GM23338 (cell line): Measurements from ENCODE around the gene C11orf54. TPM values are rescaled to one million over a fixed set of nuclear protein-coding genes. Genes with fewer than 3 reads are reported as not detected.

Source experiments
- ATAC-seq: fragments of 200-7000 bp; cut with Tn5 transposase; 3 replicates; pipeline ENCODE4 v1.9.1; 2020
- DNase-seq: peaks from one replicate; pipeline ENCODE4 v3.0.0-alpha.2; 2015; ENCODE audit warnings: low spot score
- H2AFZ ChIP-seq: fragments of 200-600 bp; sonication (generic); 2 replicates; pipeline ENCODE4 v1.8.0; 2016; ENCODE audit warnings: antibody characterized with exemption, mild to moderate bottlenecking, moderate library complexity
- H3F3A ChIP-seq: fragments of 200-600 bp; sonication (generic); replicated peaks from 2 replicates; pipeline ENCODE4 v1.8.0; 2017; ENCODE audit warnings: antibody characterized with exemption, mixed run types, low read depth
- H3K27ac ChIP-seq: fragments of 200-600 bp; sonication (generic); 2 replicates; pipeline ENCODE4 v1.6.1; 2016; ENCODE audit warnings: low read depth
- H3K27me3 ChIP-seq: fragments of 200-600 bp; sonication (generic); 2 replicates; pipeline ENCODE4 v1.8.0; 2016; ENCODE audit warnings: mild to moderate bottlenecking, mixed run types, moderate library complexity; ENCODE audit not compliant: insufficient read depth
- H3K36me3 ChIP-seq: fragments of 200-600 bp; sonication (generic); 2 replicates; pipeline ENCODE4 v1.8.0; 2016; ENCODE audit warnings: mild to moderate bottlenecking; ENCODE audit not compliant: insufficient read depth
- H3K4me1 ChIP-seq: fragments of 200-600 bp; sonication (generic); 2 replicates; pipeline ENCODE4 v1.8.0; 2016; ENCODE audit warnings: mild to moderate bottlenecking, moderate library complexity; ENCODE audit not compliant: insufficient read depth
- H3K4me2 ChIP-seq: fragments of 200-600 bp; sonication (generic); 2 replicates; pipeline ENCODE4 v1.7.1; 2017; ENCODE audit warnings: mixed run types
- H3K4me3 ChIP-seq: fragments of 200-600 bp; sonication (generic); 2 replicates; pipeline ENCODE4 v1.6.1; 2016; ENCODE audit warnings: mixed run types
- H3K79me2 ChIP-seq: fragments of 200-600 bp; sonication (generic); replicated peaks from 2 replicates; pipeline ENCODE4 v1.8.0; 2017; ENCODE audit warnings: mild to moderate bottlenecking; ENCODE audit not compliant: insufficient read depth
- H3K9me2 ChIP-seq: fragments of 200-600 bp; sonication (generic); 2 replicates; pipeline ENCODE4 v1.8.0; 2017; ENCODE audit not compliant: insufficient read depth
- H4K20me1 ChIP-seq: fragments of 200-600 bp; sonication (generic); replicated peaks from 2 replicates; pipeline ENCODE4 v1.8.0; 2017; ENCODE audit warnings: mild to moderate bottlenecking; ENCODE audit not compliant: insufficient read depth
- H3K27ac Mint-ChIP-seq: 2 replicates; pipeline ENCODE4 v1.8.0; 2020; ENCODE audit warnings: inconsistent platforms, mild to moderate bottlenecking, moderate library complexity, mixed read lengths
- H3K27me3 Mint-ChIP-seq: 3 replicates; pipeline ENCODE4 v1.8.0; 2022; ENCODE audit warnings: low read depth, mild to moderate bottlenecking, moderate library complexity, mixed read lengths, inconsistent platforms; ENCODE audit not compliant: insufficient read depth, poor library complexity
- H3K36me3 Mint-ChIP-seq: 3 replicates; pipeline ENCODE4 v1.8.0; 2021; ENCODE audit warnings: low read depth, mild to moderate bottlenecking, inconsistent platforms, moderate library complexity, mixed read lengths
- H3K4me1 Mint-ChIP-seq: 3 replicates; pipeline ENCODE4 v1.8.0; 2020; ENCODE audit warnings: mild to moderate bottlenecking, inconsistent platforms, mixed read lengths
- H3K4me3 Mint-ChIP-seq: 3 replicates; pipeline ENCODE4 v1.8.0; 2021; ENCODE audit warnings: moderate library complexity, mild to moderate bottlenecking, inconsistent platforms, mixed read lengths
- H3K9me3 Mint-ChIP-seq: 3 replicates; pipeline ENCODE4 v1.8.0; 2020; ENCODE audit warnings: moderate library complexity, mild to moderate bottlenecking, inconsistent platforms, mixed read lengths
- CREB1 ChIP-seq: fragments of 250-450 bp; sonication (Bioruptor Pico); IDR thresholded peaks from 2 replicates; pipeline ENCODE4 v1.5.0; 2020; ENCODE audit warnings: low read depth, mild to moderate bottlenecking, moderate library complexity
- CTCF ChIP-seq, 2 experiments: fragments of 200-600 bp in 1 of 2; sonication (generic) in 1 of 2; conservative IDR thresholded peaks; 2 replicates each; pipeline versions ENCODE4 v1.5.1 to v1.6.1; 2016 to 2017; ENCODE audit warnings: antibody characterized with exemption in 2 of 2, low read depth in 2 of 2, mild to moderate bottlenecking in 2 of 2, moderate library complexity in 1 of 2
- ETS1 ChIP-seq: IDR thresholded peaks from 2 replicates; pipeline ENCODE4 v1.6.1; 2016; ENCODE audit warnings: antibody characterized with exemption
- EZH2phosphoT487 ChIP-seq: fragments of 200-600 bp; sonication (generic); IDR thresholded peaks from one replicate; pipeline ENCODE4 v1.8.1; 2018; ENCODE audit warnings: antibody characterized with exemption; ENCODE audit not compliant: unreplicated experiment
- JUNB ChIP-seq: IDR thresholded peaks from one replicate; pipeline ENCODE4 v1.6.1; 2016; ENCODE audit warnings: antibody characterized with exemption; ENCODE audit not compliant: unreplicated experiment
- NANOG ChIP-seq: IDR thresholded peaks from 2 replicates; pipeline ENCODE4 v1.6.1; 2016; ENCODE audit warnings: antibody characterized with exemption, borderline replicate concordance
- POLR2AphosphoS5 ChIP-seq: IDR thresholded peaks from 2 replicates; pipeline ENCODE4 v1.6.1; 2016; ENCODE audit warnings: antibody characterized with exemption, low read depth
- REST ChIP-seq: IDR thresholded peaks from one replicate; pipeline ENCODE4 v1.6.1; 2018; ENCODE audit warnings: antibody characterized with exemption; ENCODE audit not compliant: unreplicated experiment
- STAT1 ChIP-seq: IDR thresholded peaks from one replicate; pipeline ENCODE4 v1.6.1; 2016; ENCODE audit warnings: antibody characterized with exemption; ENCODE audit not compliant: unreplicated experiment
- ZNF114 ChIP-seq: fragments of 250-450 bp; sonication (Bioruptor Pico); IDR thresholded peaks from 2 replicates; pipeline ENCODE4 v1.5.0; 2020; ENCODE audit warnings: mild to moderate bottlenecking, moderate library complexity
- ZNF331 ChIP-seq: fragments of 250-450 bp; sonication (Bioruptor Pico); IDR thresholded peaks from 2 replicates; pipeline ENCODE4 v1.5.0; 2020; ENCODE audit warnings: low read depth, mild to moderate bottlenecking, moderate library complexity
- long read RNA-seq: library from polyadenylated mRNA; unstranded; transcript quantifications from one replicate; pipeline ENCODE4 v2.0.0, GENCODE V29; 2020; ENCODE audit not compliant: unreplicated experiment
- polyA plus RNA-seq: library from polyadenylated mRNA; unstranded; fragments of >200 nt; fragmentation: Nextera tagmentation; extraction: Ambion mirVana; gene quantifications from 2 replicates; pipeline ENCODE4 v1.2.1, GENCODE V29; 2016
- total RNA-seq: library from RNA; depleted of rRNA; stranded (reverse); fragments of >200 nt; shearing (Covaris generic); gene quantifications from 2 replicates; pipeline ENCODE4 v1.2.3, GENCODE V29; 2014; rRNA removed

The C11orf54 gene
- 29.0 and 35.8 TPM in 2 replicates for total RNA-seq
- 38.8 and 43.1 TPM in 2 replicates for polyA plus RNA-seq
- long read RNA-seq, transcript C11orf54-202 (9 exons, 1,733 nt): major isoform, 8 of 14 reads
- long read RNA-seq, partial matches to known transcripts: 2 of 14 reads
- long read RNA-seq, other reads (novel, unspliced or antisense): 1 of 14 reads

GRCh38 chr11:93741094-93741881, at the start of gene C11orf54, which contains the start of gene TAF1D:
TSS of gene C11orf54 (plus strand) at chr11:93741672. CDS start at chr11:93747394, 5,722 bp downstream.
TSS of gene TAF1D (minus strand) at chr11:93741495. CDS start at chr11:93739304, 2,191 bp downstream.
- Histone ChIP-seq H3K4me1 (peaks cover 22% of the 10 kb centered on the region), H3K4me3 (peak within 1 kb of the TSS; percentile 63), H2AFZ (peak within 1 kb of the TSS; percentile 90), H3K27me3 (no peaks in the 10 kb centered on the region), H3K4me2 (peak within 1 kb of the TSS; percentile 80), H3F3A (peaks cover 16% of the 10 kb centered on the region), H3K36me3 (peaks cover 37% of the 10 kb centered on the region), H4K20me1 (peaks cover 29% of the 10 kb centered on the region), H3K79me2 (peaks cover 81% of the 10 kb centered on the region), H3K9me2 (no peaks in the 10 kb centered on the region), H3K27ac (peak within 1 kb of the TSS; percentile 90)
- peak within 1 kb of the TSS; percentile 100 for H3K27ac Mint-ChIP-seq
- TF ChIP-seq CREB1 (CRISPR knock-in tag) (peak; percentile 53; the same call in 1 of the 2 replicates), CTCF (conservative IDR thresholded peaks at IDR 0.05; ENCODE audit: low read depth in 2 of 2) (peak in 1 of 2 experiments; percentile 7; a peak in 1 of 4 replicates), POLR2AphosphoS5 (peak; percentile 99), NANOG (no peak), ETS1 (peak; percentile 72; the same call in 1 of the 2 replicates), STAT1 (no peak), ZNF331 (CRISPR knock-in tag) (no peak)
- H3K4me3 Mint-ChIP-seq: peak within 1 kb of the TSS; percentile 100
- peaks cover 7% of the 10 kb centered on the region; the same call in 2 of the 3 replicates for H3K9me3 Mint-ChIP-seq
- peaks cover 22% of the 10 kb centered on the region for H3K27me3 Mint-ChIP-seq
- peaks cover 52% of the 10 kb centered on the region for H3K36me3 Mint-ChIP-seq
- peak; percentile 99 for DNase-seq
- peak; percentile 80 for ATAC-seq
- peaks cover 39% of the 10 kb centered on the region for H3K4me1 Mint-ChIP-seq

GRCh38 chr11:93694109-93694508, 47.4 kb upstream of the C11orf54 start:
- H3K36me3 ChIP-seq: peaks cover 52% of the 10 kb centered on the region
- no peak overlapping the region for H3K4me2 ChIP-seq
- Mint-ChIP-seq H3K9me3 (no peaks in the 10 kb centered on the region), H3K4me1 (no peaks in the 10 kb centered on the region), H3K36me3 (peaks cover 52% of the 10 kb centered on the region), H3K4me3 (no peak overlapping the region), H3K27me3 (no peaks in the 10 kb centered on the region), H3K27ac (no peak overlapping the region)
- H3K4me3 ChIP-seq: no peak overlapping the region
- ATAC-seq (no peak), DNase-seq (no peak)
- H4K20me1 ChIP-seq: 0 out of 2 replicates have a peak, but pooled peaks cover 2% of the 10 kb centered on the region
- H3K4me1 ChIP-seq: no peaks in the 10 kb centered on the region
- TF ChIP-seq EZH2phosphoT487 (no peak), CTCF (conservative IDR thresholded peaks at IDR 0.05; ENCODE audit: low read depth in 2 of 2) (0 out of 4 replicates have a peak, but pooled peaks of 1 of the 2 experiments have one; percentile 15), ZNF114 (CRISPR knock-in tag) (no peak), ETS1 (no peak), POLR2AphosphoS5 (no peak), NANOG (no peak), JUNB (no peak), REST (no peak), CREB1 (CRISPR knock-in tag) (no peak)
- no peaks in the 10 kb centered on the region for H3F3A ChIP-seq
- H2AFZ ChIP-seq: no peak overlapping the region
- H3K27ac ChIP-seq: no peak overlapping the region
- H3K79me2 ChIP-seq: no peaks in the 10 kb centered on the region
- no peaks in the 10 kb centered on the region for H3K27me3 ChIP-seq
- H3K9me2 ChIP-seq: no peaks in the 10 kb centered on the region
